Subcutaneous adipose tissue (tissue), 4 donors: Measurements from ENCODE around the gene PALLD. TPM values are rescaled to one million over a fixed set of nuclear protein-coding genes. Genes with fewer than 3 reads are reported as not detected.

Experiments used
- CTCF ChIP-seq: fragments of 450-650 bp; IDR thresholded peaks from one replicate; pipeline ENCODE4 v1.5.1; 2016; ENCODE audit warnings: low read depth, mild to moderate bottlenecking, control low read depth, antibody characterized with exemption, moderate library complexity
- total RNA-seq, 4 donors: library from RNA; depleted of rRNA; stranded (reverse); fragments of >200 nt; gene quantifications; one replicate each; pipeline ENCODE4 v1.1.0, GENCODE V29; 2016

PALLD gene
- total RNA-seq, 4 donors from 2014 or later, result 94.1 to 118 (median 110) TPM

- no peak for TF ChIP-seq CTCF
Observed at GRCh38 chr4:168562041-168562571, 65.3 kb downstream of the PALLD start.

GRCh38 chr4:168564023-168564422 lies 67.2 kb downstream of the PALLD start:
- TF ChIP-seq CTCF, result no peak

GRCh38 chr4:168565130-168565529 lies 68.3 kb downstream of the PALLD start:
- TF ChIP-seq CTCF, result no peak

GRCh38 chr4:168566726-168567125 lies 69.9 kb downstream of the PALLD start:
- TF ChIP-seq CTCF, result no peak

GRCh38 chr4:168569066-168569930 lies 72.4 kb downstream of the PALLD start:
- TF ChIP-seq CTCF, result no peak

- no peak for TF ChIP-seq CTCF
Observed at GRCh38 chr4:168569931-168570276, 73.1 kb downstream of the PALLD start.

GRCh38 chr4:168570466-168570865 lies 73.6 kb downstream of the PALLD start:
- TF ChIP-seq CTCF, result no peak
